GM23338 (cell line): ENCODE data around the gene DPYSL3. TPM values are rescaled to one million over a fixed set of nuclear protein-coding genes. Genes with fewer than 3 reads are reported as not detected.

Source experiments
- ATAC-seq: fragments of 200-7000 bp; cut with Tn5 transposase; 3 replicates; pipeline ENCODE4 v1.9.1; 2020
- DNase-seq: peaks from one replicate; pipeline ENCODE4 v3.0.0-alpha.2; 2015; ENCODE audit warnings: low spot score
- H2AFZ ChIP-seq: fragments of 200-600 bp; sonication (generic); 2 replicates; pipeline ENCODE4 v1.8.0; 2016; ENCODE audit warnings: antibody characterized with exemption, mild to moderate bottlenecking, moderate library complexity
- H3F3A ChIP-seq: fragments of 200-600 bp; sonication (generic); replicated peaks from 2 replicates; pipeline ENCODE4 v1.8.0; 2017; ENCODE audit warnings: antibody characterized with exemption, mixed run types, low read depth
- H3K27ac ChIP-seq: fragments of 200-600 bp; sonication (generic); 2 replicates; pipeline ENCODE4 v1.6.1; 2016; ENCODE audit warnings: low read depth
- H3K27me3 ChIP-seq: fragments of 200-600 bp; sonication (generic); 2 replicates; pipeline ENCODE4 v1.8.0; 2016; ENCODE audit warnings: mild to moderate bottlenecking, mixed run types, moderate library complexity; ENCODE audit not compliant: insufficient read depth
- H3K36me3 ChIP-seq: fragments of 200-600 bp; sonication (generic); 2 replicates; pipeline ENCODE4 v1.8.0; 2016; ENCODE audit warnings: mild to moderate bottlenecking; ENCODE audit not compliant: insufficient read depth
- H3K4me1 ChIP-seq: fragments of 200-600 bp; sonication (generic); 2 replicates; pipeline ENCODE4 v1.8.0; 2016; ENCODE audit warnings: mild to moderate bottlenecking, moderate library complexity; ENCODE audit not compliant: insufficient read depth
- H3K4me2 ChIP-seq: fragments of 200-600 bp; sonication (generic); 2 replicates; pipeline ENCODE4 v1.7.1; 2017; ENCODE audit warnings: mixed run types
- H3K4me3 ChIP-seq: fragments of 200-600 bp; sonication (generic); 2 replicates; pipeline ENCODE4 v1.6.1; 2016; ENCODE audit warnings: mixed run types
- H3K79me2 ChIP-seq: fragments of 200-600 bp; sonication (generic); replicated peaks from 2 replicates; pipeline ENCODE4 v1.8.0; 2017; ENCODE audit warnings: mild to moderate bottlenecking; ENCODE audit not compliant: insufficient read depth
- H3K9me2 ChIP-seq: fragments of 200-600 bp; sonication (generic); 2 replicates; pipeline ENCODE4 v1.8.0; 2017; ENCODE audit not compliant: insufficient read depth
- H4K20me1 ChIP-seq: fragments of 200-600 bp; sonication (generic); replicated peaks from 2 replicates; pipeline ENCODE4 v1.8.0; 2017; ENCODE audit warnings: mild to moderate bottlenecking; ENCODE audit not compliant: insufficient read depth
- H3K27ac Mint-ChIP-seq: 2 replicates; pipeline ENCODE4 v1.8.0; 2020; ENCODE audit warnings: inconsistent platforms, mild to moderate bottlenecking, moderate library complexity, mixed read lengths
- H3K27me3 Mint-ChIP-seq: 3 replicates; pipeline ENCODE4 v1.8.0; 2022; ENCODE audit warnings: low read depth, mild to moderate bottlenecking, moderate library complexity, mixed read lengths, inconsistent platforms; ENCODE audit not compliant: insufficient read depth, poor library complexity
- H3K36me3 Mint-ChIP-seq: 3 replicates; pipeline ENCODE4 v1.8.0; 2021; ENCODE audit warnings: low read depth, mild to moderate bottlenecking, inconsistent platforms, moderate library complexity, mixed read lengths
- H3K4me1 Mint-ChIP-seq: 3 replicates; pipeline ENCODE4 v1.8.0; 2020; ENCODE audit warnings: mild to moderate bottlenecking, inconsistent platforms, mixed read lengths
- H3K4me3 Mint-ChIP-seq: 3 replicates; pipeline ENCODE4 v1.8.0; 2021; ENCODE audit warnings: moderate library complexity, mild to moderate bottlenecking, inconsistent platforms, mixed read lengths
- H3K9me3 Mint-ChIP-seq: 3 replicates; pipeline ENCODE4 v1.8.0; 2020; ENCODE audit warnings: moderate library complexity, mild to moderate bottlenecking, inconsistent platforms, mixed read lengths
- CREB1 ChIP-seq: fragments of 250-450 bp; sonication (Bioruptor Pico); IDR thresholded peaks from 2 replicates; pipeline ENCODE4 v1.5.0; 2020; ENCODE audit warnings: low read depth, mild to moderate bottlenecking, moderate library complexity
- CTCF ChIP-seq, 2 experiments: fragments of 200-600 bp in 1 of 2; sonication (generic) in 1 of 2; conservative IDR thresholded peaks; 2 replicates each; pipeline versions ENCODE4 v1.5.1 to v1.6.1; 2016 to 2017; ENCODE audit warnings: antibody characterized with exemption in 2 of 2, low read depth in 2 of 2, mild to moderate bottlenecking in 2 of 2, moderate library complexity in 1 of 2
- ETS1 ChIP-seq: IDR thresholded peaks from 2 replicates; pipeline ENCODE4 v1.6.1; 2016; ENCODE audit warnings: antibody characterized with exemption
- EZH2 ChIP-seq: fragments of 200-600 bp; sonication (generic); IDR thresholded peaks from one replicate; pipeline ENCODE4 v1.8.0; 2017; ENCODE audit warnings: antibody characterized with exemption, mild to moderate bottlenecking, low read depth; ENCODE audit not compliant: unreplicated experiment
- EZH2phosphoT487 ChIP-seq: fragments of 200-600 bp; sonication (generic); IDR thresholded peaks from one replicate; pipeline ENCODE4 v1.8.1; 2018; ENCODE audit warnings: antibody characterized with exemption; ENCODE audit not compliant: unreplicated experiment
- JUNB ChIP-seq: IDR thresholded peaks from one replicate; pipeline ENCODE4 v1.6.1; 2016; ENCODE audit warnings: antibody characterized with exemption; ENCODE audit not compliant: unreplicated experiment
- NANOG ChIP-seq: IDR thresholded peaks from 2 replicates; pipeline ENCODE4 v1.6.1; 2016; ENCODE audit warnings: antibody characterized with exemption, borderline replicate concordance
- POLR2AphosphoS5 ChIP-seq: IDR thresholded peaks from 2 replicates; pipeline ENCODE4 v1.6.1; 2016; ENCODE audit warnings: antibody characterized with exemption, low read depth
- REST ChIP-seq: IDR thresholded peaks from one replicate; pipeline ENCODE4 v1.6.1; 2018; ENCODE audit warnings: antibody characterized with exemption; ENCODE audit not compliant: unreplicated experiment
- STAT1 ChIP-seq: IDR thresholded peaks from one replicate; pipeline ENCODE4 v1.6.1; 2016; ENCODE audit warnings: antibody characterized with exemption; ENCODE audit not compliant: unreplicated experiment
- ZNF114 ChIP-seq: fragments of 250-450 bp; sonication (Bioruptor Pico); IDR thresholded peaks from 2 replicates; pipeline ENCODE4 v1.5.0; 2020; ENCODE audit warnings: mild to moderate bottlenecking, moderate library complexity
- ZNF331 ChIP-seq: fragments of 250-450 bp; sonication (Bioruptor Pico); IDR thresholded peaks from 2 replicates; pipeline ENCODE4 v1.5.0; 2020; ENCODE audit warnings: low read depth, mild to moderate bottlenecking, moderate library complexity
- ZNF462 ChIP-seq: fragments of 250-450 bp; sonication (Bioruptor Pico); IDR thresholded peaks from 2 replicates; pipeline ENCODE4 v1.5.0; 2020; ENCODE audit warnings: mild to moderate bottlenecking, moderate library complexity
- polyA plus RNA-seq: library from polyadenylated mRNA; unstranded; fragments of >200 nt; fragmentation: Nextera tagmentation; extraction: Ambion mirVana; gene quantifications from 2 replicates; pipeline ENCODE4 v1.2.1, GENCODE V29; 2016
- total RNA-seq: library from RNA; depleted of rRNA; stranded (reverse); fragments of >200 nt; shearing (Covaris generic); gene quantifications from 2 replicates; pipeline ENCODE4 v1.2.3, GENCODE V29; 2014

Gene DPYSL3
- total and polyA plus RNA-seq, 2 experiments from 2014 or later = 97.6 to 455 TPM

- Histone ChIP-seq H3K4me3 (no peak overlapping the region), H3K27ac (peak overlapping the region; percentile 80; the same call in 1 of the 2 replicates), H3K9me2 (peaks cover under 1% of the 10 kb centered on the region), H4K20me1 (no peaks in the 10 kb centered on the region), H3K4me2 (no peak overlapping the region), H3K36me3 (no peaks in the 10 kb centered on the region), H3F3A (no peaks in the 10 kb centered on the region), H3K79me2 (peaks cover 62% of the 10 kb centered on the region), H2AFZ (no peak overlapping the region), H3K4me1 (peaks cover 44% of the 10 kb centered on the region), H3K27me3 (no peaks in the 10 kb centered on the region)
- Mint-ChIP-seq H3K27me3 (peaks cover 5% of the 10 kb centered on the region), H3K4me1 (peaks cover 49% of the 10 kb centered on the region), H3K9me3 (peaks cover 5% of the 10 kb centered on the region; the same call in 1 of the 3 replicates), H3K27ac (no peak overlapping the region), H3K36me3 (peaks cover 24% of the 10 kb centered on the region; the same call in 2 of the 3 replicates), H3K4me3 (no peak overlapping the region)
- TF ChIP-seq STAT1 (no peak), REST (no peak), ETS1 (no peak), JUNB (no peak), ZNF331 (no peak), CREB1 (no peak), NANOG (no peak), CTCF (conservative IDR thresholded peaks at IDR 0.05; ENCODE audit: low read depth in 2 of 2) (peak; percentile 81 to 85), ZNF462 (CRISPR knock-in tag) (peak; percentile 9; the same call in 1 of the 2 replicates), ZNF114 (CRISPR knock-in tag) (no peak), EZH2 (no peak), POLR2AphosphoS5 (no peak), EZH2phosphoT487 (no peak)
- ATAC-seq (peak; percentile 83), DNase-seq (peak; percentile 97)
These were observed 45.7 kb downstream of the DPYSL3 start for GRCh38 chr5:147464211-147464610.
